ENCODE data around the gene SCAMP5. TPM values are rescaled to one million over a fixed set of nuclear protein-coding genes. Genes with fewer than 3 reads are reported as not detected.
A peak's percentile ranks its signal among the peaks of the same experiment; 100 is the strongest.

Gene SCAMP5
- total RNA-seq, 2 donors from 2014 or later, result 21.1 to 30.4 TPM

- DNase-seq (peak in 1 of 4 donors; percentile 58), ATAC-seq (no peak)
- Histone ChIP-seq H3K9me3 (no peaks in the 10 kb centered on the region), H3K4me3 (no peak overlapping the region), H3K4me1 (peaks cover 14% of the 10 kb centered on the region), H3K27ac (no peak overlapping the region), H3K27me3 (no peaks in the 10 kb centered on the region), H3K36me3 (replicated peaks in 1 of 2; ENCODE audit: insufficient read depth in 1 of 2, low read depth in 2 of 2) (no peaks in the 10 kb centered on the region)
- TF ChIP-seq POLR2A (IDR thresholded peaks at IDR 0.05) (no peak), CTCF (IDR thresholded peaks at IDR 0.05) (no peak)
- intact Hi-C loops (cut with DNase I), result loop anchor here (5.0 to 10.0 kb wide), 2 partner anchors 173 to 270 kb away; no protein-coding TSS in a partner anchor
- 94 to 96% methylated on average over 8 of the region's 8 CpGs for WGBS, 2 donors
These were observed 39.3 kb downstream of the SCAMP5 start for GRCh38 chr15:75034615-75035014.

- Histone ChIP-seq H3K36me3 (replicated peaks in 1 of 2; ENCODE audit: insufficient read depth in 1 of 2, low read depth in 2 of 2) (no peaks in the 10 kb centered on the region), H3K4me3 (no peak overlapping the region), H3K27ac (no peak overlapping the region), H3K27me3 (no peaks in the 10 kb centered on the region), H3K9me3 (no peaks in the 10 kb centered on the region), H3K4me1 (peaks cover 10% of the 10 kb centered on the region)
- intact Hi-C loops (cut with DNase I), result loop anchor here (10.0 kb wide), 1 partner anchor 269 kb away; no protein-coding TSS in a partner anchor
- 46 to 52% methylated on average over 2 of the region's 2 CpGs for WGBS, 2 donors
- no peak for TF ChIP-seq CTCF (IDR thresholded peaks at IDR 0.05)
- no peak for TF ChIP-seq POLR2A (IDR thresholded peaks at IDR 0.05)
- ATAC-seq, result peak; percentile 61
- DNase-seq, result peak in 3 of 4 donors; percentile 37 to 46 (median 39)
These were observed 40.9 kb downstream of the SCAMP5 start for GRCh38 chr15:75036212-75036616.

GRCh38 chr15:75037685-75038084 is 42.3 kb downstream of the SCAMP5 start:
- intact Hi-C loops (cut with DNase I), result loop anchor here (10.0 kb wide), 1 partner anchor 267 kb away; no protein-coding TSS in a partner anchor
- TF ChIP-seq CTCF (IDR thresholded peaks at IDR 0.05), result no peak
- TF ChIP-seq POLR2A (IDR thresholded peaks at IDR 0.05), result no peak
- no peaks in the 10 kb centered on the region for H3K36me3 ChIP-seq (replicated peaks in 1 of 2; ENCODE audit: insufficient read depth in 1 of 2, low read depth in 2 of 2)
- H3K9me3 ChIP-seq, result no peaks in the 10 kb centered on the region
- peaks cover 17% of the 10 kb centered on the region for H3K4me1 ChIP-seq
- WGBS, 2 donors, result 79 to 81% methylated on average over 5 to 6 of the region's 6 CpGs
- H3K27me3 ChIP-seq, result no peaks in the 10 kb centered on the region
- no peak overlapping the region for H3K27ac ChIP-seq
- H3K4me3 ChIP-seq, result no peak overlapping the region
- no peak for ATAC-seq
- DNase-seq, result no peak

GRCh38 chr15:75038231-75038630 is 42.9 kb downstream of the SCAMP5 start:
- Histone ChIP-seq H3K9me3 (no peaks in the 10 kb centered on the region), H3K27me3 (no peaks in the 10 kb centered on the region), H3K27ac (no peak overlapping the region), H3K36me3 (replicated peaks in 1 of 2; ENCODE audit: insufficient read depth in 1 of 2, low read depth in 2 of 2) (no peaks in the 10 kb centered on the region), H3K4me1 (peaks cover 23% of the 10 kb centered on the region), H3K4me3 (no peak overlapping the region)
- intact Hi-C loops (cut with DNase I), result loop anchor here (10.0 kb wide), 1 partner anchor 267 kb away; no protein-coding TSS in a partner anchor
- 64 to 75% methylated on average over 3 of the region's 3 CpGs for WGBS, 2 donors
- no peak for TF ChIP-seq POLR2A (IDR thresholded peaks at IDR 0.05)
- TF ChIP-seq CTCF (IDR thresholded peaks at IDR 0.05), result no peak
- no peak for ATAC-seq
- no peak for DNase-seq

Data from body of pancreas (tissue), 4 donors.